HuH-7 (cell line): ENCODE results near the gene TSKU.

ENCODE experiments used
- DNase-seq: peaks from one replicate; pipeline ENCODE4 v3.0.0; 2011; ENCODE audit warnings: low spot score

TSKU gene

GRCh38 chr11:76770642-76771445, 12.3 kb upstream of the TSKU start:
- DNase-seq: no peak

GRCh38 chr11:76771446-76772099, 11.6 kb upstream of the TSKU start:
- no peak for DNase-seq

- no peak for DNase-seq
Measured at GRCh38 chr11:76772100-76772782, 10.9 kb upstream of the TSKU start.

- no peak for DNase-seq
Measured at GRCh38 chr11:76772783-76773106, 10.4 kb upstream of the TSKU start.

- no peak for DNase-seq
Measured at GRCh38 chr11:76773921-76774361, 9.2 kb upstream of the TSKU start.

GRCh38 chr11:76776472-76776871, 6.7 kb upstream of the TSKU start:
- no peak for DNase-seq

GRCh38 chr11:76777305-76777704, 5.9 kb upstream of the TSKU start:
- no peak for DNase-seq

- no peak for DNase-seq
Measured at GRCh38 chr11:76777876-76778275, 5.3 kb upstream of the TSKU start.

- no peak for DNase-seq
Measured at GRCh38 chr11:76778874-76779273, 4.3 kb upstream of the TSKU start.

- no peak for DNase-seq
Measured at GRCh38 chr11:76781046-76781801, 1.9 kb upstream of the TSKU start.

- no peak for DNase-seq
Measured at GRCh38 chr11:76781807-76782530, 1.2 kb upstream of the TSKU start.

- DNase-seq: peak; percentile 84
Measured at GRCh38 chr11:76782531-76783293, 444 bp upstream of the TSKU start.

GRCh38 chr11:76783896-76784813, 999 bp downstream of the TSKU start:
- peak; percentile 84 for DNase-seq

- DNase-seq: no peak
Measured at GRCh38 chr11:76785513-76785912, 2.4 kb downstream of the TSKU start.

- DNase-seq: no peak
Measured at GRCh38 chr11:76786016-76786415, 2.9 kb downstream of the TSKU start.

- DNase-seq: no peak
Measured at GRCh38 chr11:76786441-76787014, 3.4 kb downstream of the TSKU start.

- no peak for DNase-seq
Measured at GRCh38 chr11:76787271-76787670, 4.1 kb downstream of the TSKU start.

- DNase-seq: no peak
Measured at GRCh38 chr11:76787911-76788596, 4.9 kb downstream of the TSKU start.
